GM23338 (cell line): ENCODE measurements around the gene SUSD4. TPM values are rescaled to one million over a fixed set of nuclear protein-coding genes. Genes with fewer than 3 reads are reported as not detected.

Source experiments
- ATAC-seq: fragments of 200-7000 bp; cut with Tn5 transposase; 3 replicates; pipeline ENCODE4 v1.9.1; 2020
- DNase-seq: peaks from one replicate; pipeline ENCODE4 v3.0.0-alpha.2; 2015; ENCODE audit warnings: low spot score
- H2AFZ ChIP-seq: fragments of 200-600 bp; sonication (generic); 2 replicates; pipeline ENCODE4 v1.8.0; 2016; ENCODE audit warnings: antibody characterized with exemption, mild to moderate bottlenecking, moderate library complexity
- H3F3A ChIP-seq: fragments of 200-600 bp; sonication (generic); replicated peaks from 2 replicates; pipeline ENCODE4 v1.8.0; 2017; ENCODE audit warnings: antibody characterized with exemption, mixed run types, low read depth
- H3K27ac ChIP-seq: fragments of 200-600 bp; sonication (generic); 2 replicates; pipeline ENCODE4 v1.6.1; 2016; ENCODE audit warnings: low read depth
- H3K27me3 ChIP-seq: fragments of 200-600 bp; sonication (generic); 2 replicates; pipeline ENCODE4 v1.8.0; 2016; ENCODE audit warnings: mild to moderate bottlenecking, mixed run types, moderate library complexity; ENCODE audit not compliant: insufficient read depth
- H3K36me3 ChIP-seq: fragments of 200-600 bp; sonication (generic); 2 replicates; pipeline ENCODE4 v1.8.0; 2016; ENCODE audit warnings: mild to moderate bottlenecking; ENCODE audit not compliant: insufficient read depth
- H3K4me1 ChIP-seq: fragments of 200-600 bp; sonication (generic); 2 replicates; pipeline ENCODE4 v1.8.0; 2016; ENCODE audit warnings: mild to moderate bottlenecking, moderate library complexity; ENCODE audit not compliant: insufficient read depth
- H3K4me2 ChIP-seq: fragments of 200-600 bp; sonication (generic); 2 replicates; pipeline ENCODE4 v1.7.1; 2017; ENCODE audit warnings: mixed run types
- H3K4me3 ChIP-seq: fragments of 200-600 bp; sonication (generic); 2 replicates; pipeline ENCODE4 v1.6.1; 2016; ENCODE audit warnings: mixed run types
- H3K79me2 ChIP-seq: fragments of 200-600 bp; sonication (generic); replicated peaks from 2 replicates; pipeline ENCODE4 v1.8.0; 2017; ENCODE audit warnings: mild to moderate bottlenecking; ENCODE audit not compliant: insufficient read depth
- H3K9me2 ChIP-seq: fragments of 200-600 bp; sonication (generic); 2 replicates; pipeline ENCODE4 v1.8.0; 2017; ENCODE audit not compliant: insufficient read depth
- H4K20me1 ChIP-seq: fragments of 200-600 bp; sonication (generic); replicated peaks from 2 replicates; pipeline ENCODE4 v1.8.0; 2017; ENCODE audit warnings: mild to moderate bottlenecking; ENCODE audit not compliant: insufficient read depth
- H3K27ac Mint-ChIP-seq: 2 replicates; pipeline ENCODE4 v1.8.0; 2020; ENCODE audit warnings: inconsistent platforms, mild to moderate bottlenecking, moderate library complexity, mixed read lengths
- H3K27me3 Mint-ChIP-seq: 3 replicates; pipeline ENCODE4 v1.8.0; 2022; ENCODE audit warnings: low read depth, mild to moderate bottlenecking, moderate library complexity, mixed read lengths, inconsistent platforms; ENCODE audit not compliant: insufficient read depth, poor library complexity
- H3K36me3 Mint-ChIP-seq: 3 replicates; pipeline ENCODE4 v1.8.0; 2021; ENCODE audit warnings: low read depth, mild to moderate bottlenecking, inconsistent platforms, moderate library complexity, mixed read lengths
- H3K4me1 Mint-ChIP-seq: 3 replicates; pipeline ENCODE4 v1.8.0; 2020; ENCODE audit warnings: mild to moderate bottlenecking, inconsistent platforms, mixed read lengths
- H3K4me3 Mint-ChIP-seq: 3 replicates; pipeline ENCODE4 v1.8.0; 2021; ENCODE audit warnings: moderate library complexity, mild to moderate bottlenecking, inconsistent platforms, mixed read lengths
- H3K9me3 Mint-ChIP-seq: 3 replicates; pipeline ENCODE4 v1.8.0; 2020; ENCODE audit warnings: moderate library complexity, mild to moderate bottlenecking, inconsistent platforms, mixed read lengths
- CREB1 ChIP-seq: fragments of 250-450 bp; sonication (Bioruptor Pico); IDR thresholded peaks from 2 replicates; pipeline ENCODE4 v1.5.0; 2020; ENCODE audit warnings: low read depth, mild to moderate bottlenecking, moderate library complexity
- EZH2phosphoT487 ChIP-seq: fragments of 200-600 bp; sonication (generic); IDR thresholded peaks from one replicate; pipeline ENCODE4 v1.8.1; 2018; ENCODE audit warnings: antibody characterized with exemption; ENCODE audit not compliant: unreplicated experiment
- JUNB ChIP-seq: IDR thresholded peaks from one replicate; pipeline ENCODE4 v1.6.1; 2016; ENCODE audit warnings: antibody characterized with exemption; ENCODE audit not compliant: unreplicated experiment
- NANOG ChIP-seq: IDR thresholded peaks from 2 replicates; pipeline ENCODE4 v1.6.1; 2016; ENCODE audit warnings: antibody characterized with exemption, borderline replicate concordance
- STAT1 ChIP-seq: IDR thresholded peaks from one replicate; pipeline ENCODE4 v1.6.1; 2016; ENCODE audit warnings: antibody characterized with exemption; ENCODE audit not compliant: unreplicated experiment
- ZNF114 ChIP-seq: fragments of 250-450 bp; sonication (Bioruptor Pico); IDR thresholded peaks from 2 replicates; pipeline ENCODE4 v1.5.0; 2020; ENCODE audit warnings: mild to moderate bottlenecking, moderate library complexity
- ZNF331 ChIP-seq: fragments of 250-450 bp; sonication (Bioruptor Pico); IDR thresholded peaks from 2 replicates; pipeline ENCODE4 v1.5.0; 2020; ENCODE audit warnings: low read depth, mild to moderate bottlenecking, moderate library complexity
- polyA plus RNA-seq: library from polyadenylated mRNA; unstranded; fragments of >200 nt; fragmentation: Nextera tagmentation; extraction: Ambion mirVana; gene quantifications from 2 replicates; pipeline ENCODE4 v1.2.1, GENCODE V29; 2016
- total RNA-seq: library from RNA; depleted of rRNA; stranded (reverse); fragments of >200 nt; shearing (Covaris generic); gene quantifications from 2 replicates; pipeline ENCODE4 v1.2.3, GENCODE V29; 2014
- TF ChIP-seq, protein P1 (sequence below): IDR thresholded peaks from 2 replicates; pipeline ENCODE4 v1.6.1; 2016; ENCODE audit warnings: antibody characterized with exemption
- TF ChIP-seq, protein P2 (sequence below), 2 experiments: fragments of 200-600 bp in 1 of 2; sonication (generic) in 1 of 2; conservative IDR thresholded peaks; 2 replicates each; pipeline versions ENCODE4 v1.5.1 to v1.6.1; 2016 to 2017; ENCODE audit warnings: antibody characterized with exemption in 2 of 2, low read depth in 2 of 2, mild to moderate bottlenecking in 2 of 2, moderate library complexity in 1 of 2
- TF ChIP-seq, protein P3 (sequence below): fragments of 250-450 bp; sonication (Bioruptor Pico); IDR thresholded peaks from 2 replicates; pipeline ENCODE4 v1.5.0; 2020; ENCODE audit warnings: mild to moderate bottlenecking, moderate library complexity

The SUSD4 gene
- total and polyA plus RNA-seq, 2 experiments from 2014 or later, result 2.3 to 3.6 TPM

DNA sequence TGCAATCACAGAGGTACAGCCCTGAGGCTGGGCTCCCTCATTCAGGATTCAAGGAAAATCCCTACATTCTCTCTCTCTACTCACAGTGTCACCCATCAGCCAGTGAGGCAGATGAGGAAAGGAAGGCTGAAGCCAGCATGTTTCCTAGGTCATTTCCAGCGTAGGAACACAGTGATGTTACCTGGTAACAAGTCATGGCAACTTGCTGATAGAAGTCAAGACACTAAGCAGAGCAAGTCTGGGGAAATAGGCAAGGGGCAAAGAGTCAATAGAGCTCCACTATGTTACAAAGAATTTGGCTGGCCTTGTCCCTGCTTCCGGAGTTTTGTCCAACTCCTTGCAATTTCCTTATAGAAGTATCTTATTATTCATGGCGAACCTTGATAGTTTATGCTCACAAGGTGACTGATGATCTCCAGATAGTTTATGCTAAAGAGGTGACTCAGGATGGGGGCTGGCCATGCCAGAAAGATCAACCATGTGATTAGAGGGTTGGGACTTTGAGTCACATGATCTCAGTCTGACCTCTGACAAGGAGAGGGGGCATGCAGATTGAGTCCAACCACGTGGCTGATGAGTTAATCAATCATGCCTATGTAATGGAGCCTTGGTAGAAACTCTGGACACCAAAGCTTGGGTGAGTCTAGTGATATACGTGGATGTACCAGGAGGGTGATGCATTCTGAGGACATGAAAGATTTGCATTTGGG, 51.1 kb downstream of the SUSD4 start:
- TF ChIP-seq, protein P1, sequence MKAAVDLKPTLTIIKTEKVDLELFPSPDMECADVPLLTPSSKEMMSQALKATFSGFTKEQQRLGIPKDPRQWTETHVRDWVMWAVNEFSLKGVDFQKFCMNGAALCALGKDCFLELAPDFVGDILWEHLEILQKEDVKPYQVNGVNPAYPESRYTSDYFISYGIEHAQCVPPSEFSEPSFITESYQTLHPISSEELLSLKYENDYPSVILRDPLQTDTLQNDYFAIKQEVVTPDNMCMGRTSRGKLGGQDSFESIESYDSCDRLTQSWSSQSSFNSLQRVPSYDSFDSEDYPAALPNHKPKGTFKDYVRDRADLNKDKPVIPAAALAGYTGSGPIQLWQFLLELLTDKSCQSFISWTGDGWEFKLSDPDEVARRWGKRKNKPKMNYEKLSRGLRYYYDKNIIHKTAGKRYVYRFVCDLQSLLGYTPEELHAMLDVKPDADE, result no peak
- TF ChIP-seq EZH2phosphoT487 (no peak), ZNF331 (no peak), NANOG (no peak), CREB1 (CRISPR knock-in tag) (no peak), JUNB (no peak), STAT1 (no peak), ZNF114 (no peak)
- TF ChIP-seq, protein P2, sequence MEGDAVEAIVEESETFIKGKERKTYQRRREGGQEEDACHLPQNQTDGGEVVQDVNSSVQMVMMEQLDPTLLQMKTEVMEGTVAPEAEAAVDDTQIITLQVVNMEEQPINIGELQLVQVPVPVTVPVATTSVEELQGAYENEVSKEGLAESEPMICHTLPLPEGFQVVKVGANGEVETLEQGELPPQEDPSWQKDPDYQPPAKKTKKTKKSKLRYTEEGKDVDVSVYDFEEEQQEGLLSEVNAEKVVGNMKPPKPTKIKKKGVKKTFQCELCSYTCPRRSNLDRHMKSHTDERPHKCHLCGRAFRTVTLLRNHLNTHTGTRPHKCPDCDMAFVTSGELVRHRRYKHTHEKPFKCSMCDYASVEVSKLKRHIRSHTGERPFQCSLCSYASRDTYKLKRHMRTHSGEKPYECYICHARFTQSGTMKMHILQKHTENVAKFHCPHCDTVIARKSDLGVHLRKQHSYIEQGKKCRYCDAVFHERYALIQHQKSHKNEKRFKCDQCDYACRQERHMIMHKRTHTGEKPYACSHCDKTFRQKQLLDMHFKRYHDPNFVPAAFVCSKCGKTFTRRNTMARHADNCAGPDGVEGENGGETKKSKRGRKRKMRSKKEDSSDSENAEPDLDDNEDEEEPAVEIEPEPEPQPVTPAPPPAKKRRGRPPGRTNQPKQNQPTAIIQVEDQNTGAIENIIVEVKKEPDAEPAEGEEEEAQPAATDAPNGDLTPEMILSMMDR (conservative IDR thresholded peaks at IDR 0.05; ENCODE audit: low read depth in 2 of 2), result no peak
- TF ChIP-seq, protein P3, sequence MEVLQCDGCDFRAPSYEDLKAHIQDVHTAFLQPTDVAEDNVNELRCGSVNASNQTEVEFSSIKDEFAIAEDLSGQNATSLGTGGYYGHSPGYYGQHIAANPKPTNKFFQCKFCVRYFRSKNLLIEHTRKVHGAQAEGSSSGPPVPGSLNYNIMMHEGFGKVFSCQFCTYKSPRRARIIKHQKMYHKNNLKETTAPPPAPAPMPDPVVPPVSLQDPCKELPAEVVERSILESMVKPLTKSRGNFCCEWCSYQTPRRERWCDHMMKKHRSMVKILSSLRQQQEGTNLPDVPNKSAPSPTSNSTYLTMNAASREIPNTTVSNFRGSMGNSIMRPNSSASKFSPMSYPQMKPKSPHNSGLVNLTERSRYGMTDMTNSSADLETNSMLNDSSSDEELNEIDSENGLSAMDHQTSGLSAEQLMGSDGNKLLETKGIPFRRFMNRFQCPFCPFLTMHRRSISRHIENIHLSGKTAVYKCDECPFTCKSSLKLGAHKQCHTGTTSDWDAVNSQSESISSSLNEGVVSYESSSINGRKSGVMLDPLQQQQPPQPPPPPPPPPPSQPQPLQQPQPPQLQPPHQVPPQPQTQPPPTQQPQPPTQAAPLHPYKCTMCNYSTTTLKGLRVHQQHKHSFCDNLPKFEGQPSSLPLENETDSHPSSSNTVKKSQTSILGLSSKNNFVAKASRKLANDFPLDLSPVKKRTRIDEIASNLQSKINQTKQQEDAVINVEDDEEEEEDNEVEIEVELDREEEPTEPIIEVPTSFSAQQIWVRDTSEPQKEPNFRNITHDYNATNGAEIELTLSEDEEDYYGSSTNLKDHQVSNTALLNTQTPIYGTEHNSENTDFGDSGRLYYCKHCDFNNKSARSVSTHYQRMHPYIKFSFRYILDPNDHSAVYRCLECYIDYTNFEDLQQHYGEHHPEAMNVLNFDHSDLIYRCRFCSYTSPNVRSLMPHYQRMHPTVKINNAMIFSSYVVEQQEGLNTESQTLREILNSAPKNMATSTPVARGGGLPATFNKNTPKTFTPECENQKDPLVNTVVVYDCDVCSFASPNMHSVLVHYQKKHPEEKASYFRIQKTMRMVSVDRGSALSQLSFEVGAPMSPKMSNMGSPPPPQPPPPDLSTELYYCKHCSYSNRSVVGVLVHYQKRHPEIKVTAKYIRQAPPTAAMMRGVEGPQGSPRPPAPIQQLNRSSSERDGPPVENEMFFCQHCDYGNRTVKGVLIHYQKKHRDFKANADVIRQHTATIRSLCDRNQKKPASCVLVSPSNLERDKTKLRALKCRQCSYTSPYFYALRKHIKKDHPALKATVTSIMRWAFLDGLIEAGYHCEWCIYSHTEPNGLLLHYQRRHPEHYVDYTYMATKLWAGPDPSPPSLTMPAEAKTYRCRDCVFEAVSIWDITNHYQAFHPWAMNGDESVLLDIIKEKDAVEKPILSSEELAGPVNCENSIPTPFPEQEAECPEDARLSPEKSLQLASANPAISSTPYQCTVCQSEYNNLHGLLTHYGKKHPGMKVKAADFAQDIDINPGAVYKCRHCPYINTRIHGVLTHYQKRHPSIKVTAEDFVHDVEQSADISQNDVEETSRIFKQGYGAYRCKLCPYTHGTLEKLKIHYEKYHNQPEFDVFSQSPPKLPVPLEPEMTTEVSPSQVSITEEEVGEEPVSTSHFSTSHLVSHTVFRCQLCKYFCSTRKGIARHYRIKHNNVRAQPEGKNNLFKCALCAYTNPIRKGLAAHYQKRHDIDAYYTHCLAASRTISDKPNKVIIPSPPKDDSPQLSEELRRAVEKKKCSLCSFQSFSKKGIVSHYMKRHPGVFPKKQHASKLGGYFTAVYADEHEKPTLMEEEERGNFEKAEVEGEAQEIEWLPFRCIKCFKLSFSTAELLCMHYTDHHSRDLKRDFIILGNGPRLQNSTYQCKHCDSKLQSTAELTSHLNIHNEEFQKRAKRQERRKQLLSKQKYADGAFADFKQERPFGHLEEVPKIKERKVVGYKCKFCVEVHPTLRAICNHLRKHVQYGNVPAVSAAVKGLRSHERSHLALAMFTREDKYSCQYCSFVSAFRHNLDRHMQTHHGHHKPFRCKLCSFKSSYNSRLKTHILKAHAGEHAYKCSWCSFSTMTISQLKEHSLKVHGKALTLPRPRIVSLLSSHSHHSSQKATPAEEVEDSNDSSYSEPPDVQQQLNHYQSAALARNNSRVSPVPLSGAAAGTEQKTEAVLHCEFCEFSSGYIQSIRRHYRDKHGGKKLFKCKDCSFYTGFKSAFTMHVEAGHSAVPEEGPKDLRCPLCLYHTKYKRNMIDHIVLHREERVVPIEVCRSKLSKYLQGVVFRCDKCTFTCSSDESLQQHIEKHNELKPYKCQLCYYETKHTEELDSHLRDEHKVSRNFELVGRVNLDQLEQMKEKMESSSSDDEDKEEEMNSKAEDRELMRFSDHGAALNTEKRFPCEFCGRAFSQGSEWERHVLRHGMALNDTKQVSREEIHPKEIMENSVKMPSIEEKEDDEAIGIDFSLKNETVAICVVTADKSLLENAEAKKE, result no peak
- Mint-ChIP-seq H3K27ac (no peak overlapping the region), H3K27me3 (peaks cover 2% of the 10 kb centered on the region), H3K4me3 (no peak overlapping the region), H3K4me1 (peaks cover 7% of the 10 kb centered on the region), H3K9me3 (no peaks in the 10 kb centered on the region; the same call in 2 of the 3 replicates), H3K36me3 (no peaks in the 10 kb centered on the region)
- no peak for DNase-seq
- Histone ChIP-seq H3K27ac (no peak overlapping the region), H3K27me3 (no peaks in the 10 kb centered on the region), H3K79me2 (no peaks in the 10 kb centered on the region), H2AFZ (no peak overlapping the region), H3K4me2 (no peak overlapping the region), H3F3A (no peaks in the 10 kb centered on the region), H3K4me1 (no peaks in the 10 kb centered on the region; the same call in 1 of the 2 replicates), H4K20me1 (no peaks in the 10 kb centered on the region), H3K36me3 (no peaks in the 10 kb centered on the region), H3K4me3 (no peak overlapping the region), H3K9me2 (peaks cover 14% of the 10 kb centered on the region)
- ATAC-seq, result no peak
